ENCODE measurements around the gene IL26.

DNA sequence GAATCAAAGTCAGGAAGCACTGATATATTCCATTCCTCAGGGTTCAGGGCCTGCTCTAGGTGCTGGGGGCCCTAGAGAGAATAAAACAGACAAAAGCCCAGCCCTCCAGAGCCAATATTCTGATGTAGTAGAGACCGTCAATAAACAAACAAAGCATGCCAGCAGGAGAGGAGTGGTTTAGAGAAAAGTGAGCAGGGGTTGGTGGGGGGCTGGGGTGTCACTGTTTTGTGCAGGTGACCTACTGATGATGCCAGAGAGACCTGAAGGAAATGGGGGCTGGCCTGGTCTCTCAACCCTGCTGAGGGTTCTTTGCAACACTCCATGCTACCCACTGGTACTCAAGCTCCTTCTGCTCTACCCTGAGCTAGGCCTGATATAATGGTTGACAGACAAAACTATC lies 26.5 kb downstream of the IL26 start:
- TF ChIP-seq EP300 (IDR thresholded peaks at IDR 0.05): no peak
- TF ChIP-seq, protein P1, sequence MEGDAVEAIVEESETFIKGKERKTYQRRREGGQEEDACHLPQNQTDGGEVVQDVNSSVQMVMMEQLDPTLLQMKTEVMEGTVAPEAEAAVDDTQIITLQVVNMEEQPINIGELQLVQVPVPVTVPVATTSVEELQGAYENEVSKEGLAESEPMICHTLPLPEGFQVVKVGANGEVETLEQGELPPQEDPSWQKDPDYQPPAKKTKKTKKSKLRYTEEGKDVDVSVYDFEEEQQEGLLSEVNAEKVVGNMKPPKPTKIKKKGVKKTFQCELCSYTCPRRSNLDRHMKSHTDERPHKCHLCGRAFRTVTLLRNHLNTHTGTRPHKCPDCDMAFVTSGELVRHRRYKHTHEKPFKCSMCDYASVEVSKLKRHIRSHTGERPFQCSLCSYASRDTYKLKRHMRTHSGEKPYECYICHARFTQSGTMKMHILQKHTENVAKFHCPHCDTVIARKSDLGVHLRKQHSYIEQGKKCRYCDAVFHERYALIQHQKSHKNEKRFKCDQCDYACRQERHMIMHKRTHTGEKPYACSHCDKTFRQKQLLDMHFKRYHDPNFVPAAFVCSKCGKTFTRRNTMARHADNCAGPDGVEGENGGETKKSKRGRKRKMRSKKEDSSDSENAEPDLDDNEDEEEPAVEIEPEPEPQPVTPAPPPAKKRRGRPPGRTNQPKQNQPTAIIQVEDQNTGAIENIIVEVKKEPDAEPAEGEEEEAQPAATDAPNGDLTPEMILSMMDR (IDR thresholded peaks at IDR 0.05): no peak

Measured in upper lobe of left lung (tissue), 4 donors.